Measurements from ENCODE around the gene TBC1D5. TPM values are rescaled to one million over a fixed set of nuclear protein-coding genes. Genes with fewer than 3 reads are reported as not detected.

The TBC1D5 gene
- total and polyA plus RNA-seq, 2 of the 8 experiments (the other 6 are each of a cell fraction or from before 2014, with no cell fraction given): 11.0 to 22.9 TPM

DNA sequence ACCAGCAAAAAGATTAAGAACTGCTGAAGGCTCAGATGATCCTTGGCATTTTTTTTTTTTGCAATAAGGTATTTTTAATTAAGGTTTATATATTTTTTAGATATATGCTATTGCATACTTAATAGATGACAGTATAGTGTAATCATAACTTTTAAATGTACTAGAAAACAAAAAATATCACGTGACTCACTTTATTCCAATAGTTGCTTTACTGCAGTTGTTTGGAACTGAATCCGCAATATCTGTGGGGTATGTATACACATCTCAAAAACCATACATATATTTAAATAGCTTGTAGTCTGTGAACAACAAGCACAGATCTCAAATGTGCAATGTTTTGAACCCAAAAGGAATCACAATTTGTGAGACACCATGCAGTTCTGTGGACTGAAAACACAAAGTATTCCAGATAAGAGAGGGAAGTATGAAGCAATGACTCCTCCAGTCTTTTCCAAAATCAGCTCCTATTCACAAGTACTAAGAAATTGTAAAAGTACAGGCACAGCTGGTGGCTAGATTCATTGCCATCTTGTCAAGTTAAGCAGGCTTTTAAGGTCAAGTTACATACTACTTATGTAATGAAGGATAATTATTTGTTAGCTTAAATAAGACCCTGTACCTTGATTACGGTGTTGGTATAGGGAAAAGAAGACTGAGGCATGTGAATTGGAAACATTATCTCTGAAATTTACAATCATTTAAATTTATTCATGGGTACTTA, 331.1 kb downstream of the TBC1D5 start:
- no peak overlapping the region for H3K4ac ChIP-seq (replicated peaks; ENCODE audit: insufficient read length, low read depth, low read length)
- no peak overlapping the region for H2BK12ac ChIP-seq (ENCODE audit: low read depth, low read length)
- no peak overlapping the region for H4K91ac ChIP-seq (replicated peaks; ENCODE audit: insufficient read length, low read length)
- no peak overlapping the region for H2BK5ac ChIP-seq (ENCODE audit: low read depth, low read length)
- no peak overlapping the region for H4K8ac ChIP-seq (ENCODE audit: extremely low read depth, insufficient read depth, low read length)
- H3K9me3 ChIP-seq (ENCODE audit: insufficient read depth in 2 of 2, low read depth in 1 of 2, low read length in 1 of 2): no peaks in the 10 kb centered on the region
- WGBS, 2 experiments (ENCODE audit: extremely low coverage in 1 of 2, insufficient coverage in 1 of 2, insufficient read length in 1 of 2, insufficient replicate concordance in 2 of 2, low coverage in 1 of 2, low lambda C conversion rate in 2 of 2, missing lambda C conversion rate in 1 of 2): 93% methylated on average over 3 of the region's 3 CpGs; no CpG with 5 or more reads in 1 of the 2 experiments
- H2BK120ac ChIP-seq (replicated peaks; ENCODE audit: low read depth, low read length): no peak overlapping the region
- no peaks in the 10 kb centered on the region for H3K23me2 ChIP-seq (ENCODE audit: low read depth, low read length)
- DNase-seq (ENCODE audit: low read depth in 1 of 2, low spot score in 2 of 2) (no peak), FAIRE-seq (no peak)
- H3K4me1 ChIP-seq (replicated peaks in 1 of 4; ENCODE audit: control insufficient read depth in 3 of 4, insufficient read depth in 4 of 4, low read length in 3 of 4): no peaks in the 10 kb centered on the region; a peak in 1 of 7 replicates
- ChIA-PET POLR2A (ENCODE audit: partially characterized antibody) (no interaction called here), CTCF (ENCODE audit: partially characterized antibody) (interaction anchor here (0.6 to 1.9 kb wide), 6 partner anchors 9 to 402 kb away, joined by 3 to 9 read pairs (median 3); no protein-coding TSS in a partner anchor)
- H2BK15ac ChIP-seq (ENCODE audit: low read length): no peak overlapping the region
- H3K9ac ChIP-seq (replicated peaks in 1 of 4; ENCODE audit: extremely low read depth in 1 of 4, low read depth in 3 of 4, low read length in 3 of 4): no peak overlapping the region
- no peak overlapping the region for H2BK20ac ChIP-seq (ENCODE audit: low read length)
- H3K27ac ChIP-seq (ENCODE audit: low read depth, low read length): no peak overlapping the region
- H3K23ac ChIP-seq (ENCODE audit: insufficient read length): no peak overlapping the region
- H2AFZ ChIP-seq (ENCODE audit: low read length): no peak overlapping the region
- no peaks in the 10 kb centered on the region for H3K79me2 ChIP-seq (ENCODE audit: control insufficient read depth in 1 of 2, insufficient read depth in 2 of 2, low read length in 2 of 2)
- no peaks in the 10 kb centered on the region for H4K20me1 ChIP-seq (replicated peaks in 1 of 2; ENCODE audit: control insufficient read depth in 1 of 2, insufficient read depth in 2 of 2, low read length in 2 of 2)
- no peaks in the 10 kb centered on the region for H3K36me3 ChIP-seq (ENCODE audit: control insufficient read depth in 2 of 4, insufficient read depth in 4 of 4, low read length in 3 of 4)
- H3K56ac ChIP-seq (replicated peaks; ENCODE audit: insufficient read length, low read depth, low read length): no peak overlapping the region
- H3K18ac ChIP-seq (ENCODE audit: extremely low read depth, low read length): no peak overlapping the region
- no peak overlapping the region for H3K4me2 ChIP-seq (ENCODE audit: insufficient read depth in 1 of 2, low read depth in 2 of 2, low read length in 2 of 2)
- H3K79me1 ChIP-seq (ENCODE audit: low read depth, low read length): no peaks in the 10 kb centered on the region
- no peak overlapping the region for H3K4me3 ChIP-seq (ENCODE audit: extremely low read depth in 1 of 4, insufficient read depth in 2 of 4, low read depth in 3 of 4, low read length in 4 of 4)
- H2AK5ac ChIP-seq (ENCODE audit: low read depth, low read length): no peak overlapping the region
- no peak overlapping the region for H3K14ac ChIP-seq (ENCODE audit: insufficient read length)
- no peak overlapping the region for H4K5ac ChIP-seq (ENCODE audit: insufficient read length, low read depth, low read length)
- H3K27me3 ChIP-seq (replicated peaks in 1 of 4; ENCODE audit: control insufficient read depth in 3 of 4, extremely low read depth in 1 of 4, insufficient read depth in 3 of 4, low read length in 3 of 4): no peaks in the 10 kb centered on the region
- no peak for TF ChIP-seq SIN3A (conservative IDR thresholded peaks at IDR 0.05 in 1 of 2, IDR thresholded peaks at IDR 0.05 in 1 of 2; ENCODE audit: low read depth in 1 of 2, low read length in 2 of 2)
- no peak for TF ChIP-seq SUZ12 (IDR thresholded peaks at IDR 0.05; ENCODE audit: low read length)
- TF ChIP-seq CEBPB (IDR thresholded peaks at IDR 0.05; ENCODE audit: low read depth, low read length): no peak
- TF ChIP-seq SP2 (IDR thresholded peaks at IDR 0.05; ENCODE audit: low read length): no peak
- no peak for TF ChIP-seq POLR2A (IDR thresholded peaks at IDR 0.05; ENCODE audit: control extremely low read depth in 1 of 2, low read depth in 2 of 2, low read length in 2 of 2)
